ENCODE measurements around the gene CHST1.

DNA sequence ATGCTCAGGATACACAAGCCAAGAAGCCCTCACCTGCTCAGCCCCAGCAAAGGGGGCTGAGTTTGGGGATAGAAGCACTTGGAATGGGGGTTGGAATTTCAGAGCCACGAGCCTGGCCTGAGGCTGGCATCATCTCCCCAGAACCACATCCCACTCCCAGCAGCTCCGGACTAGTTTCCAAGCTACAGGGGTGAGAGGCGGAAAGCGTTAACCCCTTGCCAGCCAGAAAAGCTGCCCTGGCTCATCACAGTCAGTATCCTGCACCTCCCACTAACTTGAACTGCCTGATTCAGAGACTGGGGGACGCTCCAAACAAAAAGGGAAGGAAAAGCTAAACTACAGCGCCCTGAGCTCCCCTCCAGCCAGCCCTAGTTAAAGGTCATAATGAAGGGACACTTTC is 19.0 kb upstream of the CHST1 start:
- TF ChIP-seq EP300 (IDR thresholded peaks at IDR 0.05; ENCODE audit: borderline replicate concordance) = no peak
- no peak for TF ChIP-seq YY1 (IDR thresholded peaks at IDR 0.05; ENCODE audit: low read depth)
- TF ChIP-seq, protein P1, sequence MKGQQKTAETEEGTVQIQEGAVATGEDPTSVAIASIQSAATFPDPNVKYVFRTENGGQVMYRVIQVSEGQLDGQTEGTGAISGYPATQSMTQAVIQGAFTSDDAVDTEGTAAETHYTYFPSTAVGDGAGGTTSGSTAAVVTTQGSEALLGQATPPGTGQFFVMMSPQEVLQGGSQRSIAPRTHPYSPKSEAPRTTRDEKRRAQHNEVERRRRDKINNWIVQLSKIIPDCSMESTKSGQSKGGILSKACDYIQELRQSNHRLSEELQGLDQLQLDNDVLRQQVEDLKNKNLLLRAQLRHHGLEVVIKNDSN (IDR thresholded peaks at IDR 0.05) = no peak
- TF ChIP-seq, protein P2, sequence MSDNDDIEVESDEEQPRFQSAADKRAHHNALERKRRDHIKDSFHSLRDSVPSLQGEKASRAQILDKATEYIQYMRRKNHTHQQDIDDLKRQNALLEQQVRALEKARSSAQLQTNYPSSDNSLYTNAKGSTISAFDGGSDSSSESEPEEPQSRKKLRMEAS (IDR thresholded peaks at IDR 0.05) = no peak
- TF ChIP-seq REST (IDR thresholded peaks at IDR 0.05; ENCODE audit: low read depth) = no peak
- no peak for TF ChIP-seq RAD21 (IDR thresholded peaks at IDR 0.05; ENCODE audit: low read depth)
- no peak for TF ChIP-seq NFIC (IDR thresholded peaks at IDR 0.05)
- no peak for TF ChIP-seq CREB1 (IDR thresholded peaks at IDR 0.05; ENCODE audit: low read depth)

All from Ishikawa (cell line).